NCI-H1694 (cell line): ENCODE measurements around the gene ZNF217.

Source experiments
- DNase-seq: peaks from one replicate; lab custom pipeline; 2025; lab: John Stamatoyannopoulos, UW

The ZNF217 gene

DNA sequence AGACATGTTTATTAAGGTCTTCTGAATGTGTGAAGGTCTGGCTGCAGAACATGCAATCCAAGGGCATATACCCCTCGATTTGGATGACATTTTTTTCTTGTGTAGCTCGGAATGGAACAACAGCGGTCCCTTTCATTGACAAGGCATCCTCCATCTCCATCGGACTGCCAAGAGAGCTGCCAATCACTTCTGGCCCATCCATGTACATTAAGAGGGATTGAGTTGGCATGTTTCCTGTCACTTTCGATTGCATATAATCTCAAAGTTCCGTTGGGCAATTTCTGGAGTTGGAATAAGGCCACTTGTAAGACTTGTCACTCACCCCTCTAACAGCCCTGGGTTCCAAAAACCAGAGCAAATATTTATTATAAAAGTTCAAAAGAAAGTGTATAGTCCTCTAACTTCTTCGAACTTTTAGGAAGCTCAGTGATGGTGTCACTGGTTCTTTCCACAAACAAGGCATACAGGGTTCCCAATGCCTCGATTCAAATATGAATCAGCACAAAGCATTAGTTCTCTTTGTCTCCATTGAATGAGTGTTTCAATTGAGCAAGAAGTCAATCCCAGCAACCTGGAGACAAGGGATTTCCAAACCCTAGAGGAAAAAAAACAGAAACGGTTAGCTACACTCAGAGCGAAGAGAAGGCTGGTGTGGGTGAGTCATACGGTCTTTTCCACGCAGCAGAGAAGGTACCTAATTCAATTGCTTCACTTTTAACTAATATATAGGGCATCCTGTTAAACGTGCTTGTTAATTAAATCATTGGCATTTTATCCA lies 10.9 kb downstream of the ZNF217 start:
- no peak for DNase-seq

DNA sequence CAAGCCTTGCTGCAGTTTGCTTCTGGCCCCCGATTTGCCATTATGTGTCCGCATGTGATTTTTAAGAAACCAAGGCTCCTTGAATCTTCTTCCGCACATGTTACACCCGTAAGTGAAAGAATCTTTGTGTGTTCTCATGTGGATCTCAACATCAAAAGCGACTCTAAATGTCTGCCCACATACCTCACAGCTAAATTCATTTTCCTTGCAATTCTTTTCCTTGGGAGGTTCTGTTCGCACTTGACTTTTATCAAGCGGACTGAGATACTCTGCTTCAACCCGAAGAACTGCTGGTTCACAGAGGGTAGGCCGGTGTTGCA lies 11.4 kb downstream of the ZNF217 start:
- DNase-seq: no peak

DNA sequence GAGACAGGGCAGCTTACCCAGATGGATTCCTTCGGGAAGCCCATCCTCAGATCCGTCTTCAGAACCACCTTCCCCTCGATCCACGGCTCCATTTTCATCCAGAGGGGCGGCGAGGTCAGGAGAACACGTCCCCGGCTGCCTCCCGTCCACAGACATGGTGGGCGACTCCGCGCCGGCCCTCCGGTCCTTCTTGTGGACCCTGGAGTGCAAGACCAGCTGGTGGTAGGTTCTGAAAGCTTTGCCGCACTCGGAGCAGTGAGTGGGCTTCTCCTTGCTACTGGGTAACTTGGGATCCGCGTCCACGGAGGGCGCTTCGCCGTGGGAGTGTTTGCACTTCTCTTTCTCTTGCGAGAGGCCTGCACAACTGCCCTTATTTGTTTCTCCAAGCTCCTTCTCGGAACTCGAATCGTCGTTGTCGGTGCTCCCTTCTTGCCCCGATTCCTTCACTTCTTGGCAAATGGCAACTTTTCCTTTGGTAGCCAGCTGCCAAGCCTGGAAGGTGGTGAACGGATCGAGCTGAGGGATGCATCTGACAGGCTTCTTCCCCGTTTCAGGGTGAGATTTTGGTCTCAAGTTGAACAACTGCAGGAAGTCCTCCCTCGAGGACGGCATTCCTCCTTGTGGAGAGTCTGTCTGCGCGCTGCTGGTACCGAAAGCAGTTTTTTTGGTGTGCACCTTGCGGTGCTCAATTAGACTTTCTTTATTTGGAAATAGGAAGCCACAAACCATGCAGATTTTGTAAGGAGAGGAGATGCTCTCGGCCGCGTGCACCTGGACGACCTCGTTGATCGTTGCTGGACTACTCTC lies 12.0 kb downstream of the ZNF217 start:
- DNase-seq: no peak

DNA sequence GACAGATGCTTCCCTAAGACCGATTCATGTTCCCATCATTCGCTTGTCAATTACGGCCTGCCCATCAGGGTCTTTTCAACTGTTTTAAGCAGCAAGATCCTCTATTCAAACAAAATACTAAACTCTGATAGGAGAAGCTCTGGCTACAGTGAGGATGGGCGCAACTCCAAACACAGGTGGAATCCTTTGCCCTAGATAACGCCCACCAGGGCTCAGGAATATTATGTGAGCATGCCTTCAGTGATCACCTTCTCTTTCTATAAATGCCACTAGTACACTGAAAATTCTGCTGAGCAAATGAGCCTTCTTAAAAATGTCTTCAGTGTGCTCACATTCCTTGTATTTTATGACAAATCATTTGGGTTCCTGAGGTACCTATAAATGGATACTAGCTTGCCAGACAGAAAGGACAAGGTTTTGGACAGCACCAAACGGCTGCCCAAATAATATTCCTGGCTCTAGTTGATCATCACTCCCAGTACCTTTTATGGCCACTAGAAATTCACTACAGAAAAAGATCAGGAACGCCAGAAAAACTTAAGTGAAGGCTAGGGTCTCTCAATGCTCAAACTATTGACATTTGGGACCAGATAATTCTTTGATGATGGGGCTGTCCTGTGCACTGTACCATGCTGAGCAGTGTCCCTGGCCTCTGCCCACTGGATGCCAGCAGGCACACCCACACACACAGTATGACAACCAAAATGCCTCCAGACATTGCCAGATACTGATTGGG lies 13.1 kb downstream of the ZNF217 start:
- DNase-seq: no peak

DNA sequence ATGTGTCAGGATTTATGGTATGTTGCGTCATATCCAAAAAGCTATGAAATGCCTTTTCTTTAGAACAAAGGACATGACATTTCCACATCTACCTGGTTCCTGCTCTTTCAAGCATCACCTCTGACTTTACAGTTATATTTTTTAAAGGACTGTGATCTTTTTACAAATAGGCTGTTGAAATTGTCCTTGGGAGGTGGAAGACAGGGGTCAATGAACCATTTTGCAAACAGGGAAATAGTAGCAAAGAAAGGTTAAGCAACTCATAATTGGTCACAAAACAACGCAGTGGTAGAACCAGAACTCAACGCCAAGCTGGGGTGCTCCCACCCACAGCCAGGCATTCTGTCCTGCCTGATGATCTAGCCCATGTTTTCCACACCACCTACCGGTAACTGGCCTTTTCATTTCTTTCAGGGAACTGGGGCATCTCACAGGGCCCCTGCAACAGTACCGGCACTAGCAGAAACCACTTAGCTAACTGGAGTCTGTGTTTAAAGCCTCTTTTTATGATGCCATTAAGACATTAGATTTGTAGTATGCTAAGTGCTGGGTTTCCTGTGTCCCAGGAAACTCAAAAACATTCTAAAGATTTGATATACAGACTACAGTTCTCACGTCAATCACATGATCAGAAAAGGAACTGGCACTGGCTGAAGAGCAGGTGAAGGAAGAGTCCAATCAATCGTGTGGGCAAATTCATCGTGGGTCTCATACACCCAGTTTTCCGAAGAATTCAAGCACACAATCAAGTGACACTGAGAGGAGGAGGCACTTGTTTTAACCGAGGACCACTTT lies 13.9 kb downstream of the ZNF217 start:
- DNase-seq: no peak

DNA sequence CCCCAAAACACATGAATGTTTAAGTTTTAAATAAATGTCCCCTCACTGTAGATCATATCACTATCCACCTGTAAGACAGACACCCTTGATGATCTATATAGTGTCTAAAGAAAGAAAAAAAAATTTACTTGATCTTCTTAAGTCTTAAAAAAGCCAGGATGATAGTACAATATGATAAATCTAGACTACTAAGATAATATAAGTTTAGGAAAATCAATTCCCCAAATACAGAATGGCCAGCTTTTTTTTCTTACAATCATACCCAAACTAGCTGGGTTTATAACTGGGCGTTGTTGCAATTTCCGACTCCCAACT lies 14.4 kb downstream of the ZNF217 start:
- no peak for DNase-seq

DNA sequence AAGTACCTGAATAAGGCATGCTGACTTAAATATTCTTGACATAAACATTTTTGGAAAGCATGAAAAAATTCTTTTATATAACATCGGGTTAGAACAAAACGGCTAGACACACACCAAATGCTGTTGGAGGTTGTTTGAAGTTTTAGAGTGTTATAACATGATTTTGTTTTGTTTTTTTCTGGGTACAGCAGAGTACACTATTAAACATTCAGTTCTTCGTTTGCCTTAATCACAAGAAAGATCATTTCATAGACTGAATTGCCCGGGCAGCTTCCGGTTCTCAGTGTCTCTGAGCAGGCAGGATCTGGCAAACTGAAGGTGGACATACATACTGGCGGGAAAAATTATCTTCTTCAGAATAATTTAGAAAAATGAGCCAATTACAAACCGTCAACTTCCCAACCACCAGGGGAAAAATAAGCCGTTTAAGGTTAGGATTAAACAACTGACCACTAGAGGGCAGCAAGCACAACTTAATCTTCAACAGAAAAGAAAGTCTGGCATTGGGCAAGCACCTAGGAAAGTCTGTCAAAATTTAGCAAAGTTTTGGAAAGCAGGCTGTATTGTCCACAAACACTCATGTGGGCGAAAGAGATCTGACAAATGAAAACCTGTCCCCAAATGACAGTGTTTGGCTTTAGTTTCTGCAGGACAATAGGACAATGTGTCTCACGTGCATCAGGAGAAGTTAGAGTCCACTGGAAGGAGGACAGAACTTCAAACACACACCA lies 15.0 kb downstream of the ZNF217 start:
- peak; percentile 78 for DNase-seq

DNA sequence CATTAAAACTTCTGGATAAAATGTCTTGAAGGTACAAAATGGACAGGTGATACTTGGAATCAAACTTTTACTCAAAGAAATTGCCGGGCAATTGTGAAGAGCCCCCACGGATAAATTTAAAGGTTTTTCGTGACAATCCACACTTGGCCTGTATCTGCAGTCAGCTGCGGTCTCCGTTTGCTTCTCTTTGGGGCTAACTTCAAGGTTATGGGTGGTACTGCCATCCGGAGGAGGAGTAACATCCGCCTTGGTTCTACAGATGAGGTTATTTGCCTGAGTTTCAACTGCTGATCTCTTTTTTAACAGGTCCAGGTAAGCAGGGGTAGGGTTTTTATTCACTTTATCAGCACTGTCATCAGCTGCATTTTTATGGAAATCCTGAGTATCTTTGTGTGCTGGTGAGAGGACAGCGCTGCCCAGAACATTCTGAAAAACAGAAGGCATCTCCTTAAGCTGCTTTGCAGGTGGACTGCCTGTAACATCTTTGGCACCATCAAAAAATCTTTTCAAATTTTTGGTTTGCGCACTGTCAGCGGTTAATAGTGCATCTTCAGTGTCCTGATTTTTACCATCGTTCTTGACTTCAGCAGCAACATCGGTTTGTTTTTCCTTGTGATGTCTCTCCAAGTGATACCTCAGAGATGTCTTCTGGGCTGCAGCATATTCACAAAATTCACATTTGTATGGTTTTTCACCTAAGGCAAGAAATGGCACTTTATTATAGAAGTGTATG lies 16.9 kb downstream of the ZNF217 start:
- no peak for DNase-seq

DNA sequence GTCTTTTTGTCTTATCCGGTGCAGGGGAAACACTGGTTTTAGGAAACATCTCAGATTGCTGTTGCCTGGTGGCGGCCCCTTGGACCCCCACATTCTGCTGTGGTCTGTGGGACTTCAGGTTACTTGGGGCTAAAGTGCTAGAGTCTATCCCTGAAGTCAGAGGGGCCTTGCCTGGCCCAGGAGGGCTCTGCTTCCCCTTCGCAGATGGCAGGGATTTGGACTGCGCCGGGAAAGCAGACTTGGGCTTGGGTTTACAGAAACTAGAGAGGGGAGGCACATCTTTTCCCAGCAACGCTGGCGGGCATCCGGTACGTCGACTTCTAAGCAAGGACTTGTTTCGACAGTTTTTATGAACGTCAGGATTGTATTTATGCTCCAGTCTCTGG lies 17.5 kb downstream of the ZNF217 start:
- DNase-seq: no peak

DNA sequence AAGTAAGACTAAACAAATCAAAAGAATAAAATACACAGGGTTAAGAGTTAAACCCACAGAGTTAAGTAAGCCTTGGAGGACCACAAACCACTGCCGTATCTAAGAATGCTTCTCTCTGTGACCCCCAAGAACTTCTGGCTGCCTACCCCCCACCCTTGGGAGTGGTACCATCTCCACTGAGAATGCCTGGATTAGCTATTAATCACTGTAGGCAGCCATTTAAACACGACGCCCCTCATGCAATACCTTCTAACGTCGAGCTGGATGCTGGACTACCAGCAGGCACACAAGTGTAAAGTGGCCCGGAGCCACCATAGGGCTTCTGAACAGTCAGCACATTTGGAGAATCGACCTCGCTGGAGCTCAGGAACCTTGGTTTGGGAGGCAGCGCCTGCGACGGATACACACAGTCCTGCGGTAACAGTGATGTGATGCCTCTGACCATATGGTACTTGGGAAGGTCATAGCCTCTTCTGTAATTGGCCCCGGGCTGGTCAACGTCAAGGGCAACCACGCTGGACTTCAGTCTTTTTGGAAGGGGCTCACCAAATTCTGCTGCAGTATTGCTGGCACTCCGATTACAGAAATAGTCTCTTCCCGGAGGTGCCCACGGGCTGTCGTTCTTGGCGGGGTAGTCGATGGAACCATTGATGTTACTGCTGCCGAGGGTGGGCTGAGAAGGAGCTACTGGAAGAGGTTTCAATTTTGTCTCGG lies 18.0 kb downstream of the ZNF217 start:
- no peak for DNase-seq

DNA sequence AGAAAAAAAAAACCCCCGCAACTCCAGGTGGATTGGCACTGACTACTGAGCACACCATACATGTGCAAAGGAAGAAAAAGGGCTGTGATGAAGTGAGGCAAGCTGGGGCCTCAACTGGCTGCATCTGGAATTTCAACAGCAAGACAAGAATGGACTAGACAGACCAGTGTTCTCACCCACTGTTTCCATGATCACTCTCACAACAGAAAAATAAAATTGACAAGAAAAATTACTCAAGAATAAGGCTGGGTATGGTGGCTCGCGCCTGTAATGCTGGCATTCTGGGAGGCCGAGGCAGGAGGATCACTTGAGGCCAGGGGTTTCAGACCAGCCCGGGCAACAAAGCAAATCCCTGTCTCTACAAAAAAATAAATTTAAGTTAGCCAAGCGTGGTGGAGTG lies 18.8 kb downstream of the ZNF217 start:
- DNase-seq: no peak

DNA sequence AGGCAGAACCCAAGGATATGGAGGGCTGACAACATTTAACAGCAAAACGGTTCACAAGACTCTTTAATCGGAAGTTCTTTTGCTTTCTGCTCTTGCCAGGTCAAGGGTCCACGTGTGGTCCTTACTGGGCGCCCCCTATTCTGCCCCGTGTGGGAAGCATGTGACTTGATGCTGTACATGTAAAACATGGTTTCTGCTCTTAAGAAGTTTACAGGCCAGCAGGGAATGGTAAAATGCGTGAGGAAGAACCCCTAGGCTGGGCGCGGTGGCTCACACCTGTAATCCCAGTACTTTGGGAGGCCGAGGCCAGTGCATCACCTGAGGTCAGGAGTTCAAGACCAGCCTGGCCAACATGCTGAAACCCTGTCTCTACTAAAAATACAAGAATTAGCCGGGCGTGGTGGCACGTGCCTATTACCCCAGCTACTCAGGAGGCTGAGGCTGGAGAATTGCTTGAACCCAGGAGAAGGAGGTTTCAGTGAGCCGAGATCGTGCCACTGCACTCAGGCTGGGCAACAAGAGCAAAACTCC lies 19.3 kb downstream of the ZNF217 start:
- no peak for DNase-seq

DNA sequence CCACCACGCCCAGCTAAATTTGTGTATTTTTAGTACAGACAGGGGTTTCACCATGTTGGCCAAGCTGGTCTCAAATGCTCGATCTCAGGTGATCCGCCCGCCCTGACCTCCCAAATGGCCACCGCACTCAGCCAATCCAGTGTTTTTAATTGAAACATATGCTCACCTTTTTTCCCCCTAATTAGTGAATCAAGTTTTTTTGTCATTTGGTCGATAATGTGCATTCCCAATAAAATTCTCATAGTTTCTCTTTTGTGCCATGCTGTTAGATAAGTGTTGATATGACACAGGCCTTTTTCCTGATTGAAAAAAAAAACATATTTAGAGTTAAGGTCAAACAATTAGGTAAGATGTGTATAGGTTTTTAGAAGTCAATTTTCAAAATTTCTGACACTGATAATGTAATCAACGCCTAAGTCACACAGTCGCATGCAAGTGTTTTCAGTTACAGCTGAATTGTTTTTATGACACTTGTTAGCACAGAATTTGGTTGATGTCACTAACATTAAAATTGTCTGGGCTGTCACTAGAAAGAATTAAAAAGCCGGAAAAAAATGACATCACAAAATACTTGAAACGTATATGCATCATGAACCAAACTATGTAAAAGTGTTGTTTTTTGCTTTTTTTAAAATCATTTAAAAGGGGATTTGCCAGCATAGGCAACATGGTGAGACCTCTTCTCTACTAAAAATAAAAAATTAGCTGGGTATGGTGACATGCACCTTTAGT lies 21.9 kb downstream of the ZNF217 start:
- DNase-seq: no peak

DNA sequence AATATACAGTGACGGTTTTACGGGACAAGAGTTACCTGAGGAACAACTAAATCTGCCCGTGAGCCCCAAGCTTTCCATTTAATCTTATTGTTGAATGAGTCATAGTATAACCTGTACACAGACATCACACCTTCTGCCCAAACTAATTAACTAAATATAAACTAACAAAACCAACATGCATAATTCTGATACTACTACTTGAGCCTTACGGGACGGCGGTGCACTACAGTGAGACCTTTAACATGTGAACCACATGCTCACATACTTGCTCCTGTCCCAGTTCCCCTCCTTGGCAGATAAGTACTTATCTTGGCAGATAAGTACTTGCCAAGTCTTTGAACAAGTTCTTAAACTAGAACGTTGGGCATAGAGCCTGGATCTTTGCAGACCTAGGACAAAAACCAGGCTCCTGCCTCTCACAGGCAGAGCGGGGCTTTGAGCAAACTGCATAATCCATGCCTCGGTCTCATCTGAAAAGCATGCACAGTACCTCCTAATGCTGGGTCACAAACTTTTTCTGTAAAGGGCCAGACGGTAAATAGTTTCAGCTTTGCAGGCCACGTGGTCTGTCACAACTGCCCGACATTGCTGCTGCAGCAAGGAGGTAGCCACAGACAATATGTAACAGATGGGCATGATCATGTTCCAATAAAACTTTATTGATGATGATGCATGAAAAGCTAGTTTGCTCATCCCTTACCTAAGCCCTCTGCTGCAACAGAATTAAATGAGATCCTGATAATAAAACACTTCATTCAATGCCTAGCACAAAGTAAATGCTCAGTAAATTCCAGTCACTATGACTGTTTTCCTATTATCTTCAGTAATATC lies 23.0 kb downstream of the ZNF217 start:
- no peak for DNase-seq

DNA sequence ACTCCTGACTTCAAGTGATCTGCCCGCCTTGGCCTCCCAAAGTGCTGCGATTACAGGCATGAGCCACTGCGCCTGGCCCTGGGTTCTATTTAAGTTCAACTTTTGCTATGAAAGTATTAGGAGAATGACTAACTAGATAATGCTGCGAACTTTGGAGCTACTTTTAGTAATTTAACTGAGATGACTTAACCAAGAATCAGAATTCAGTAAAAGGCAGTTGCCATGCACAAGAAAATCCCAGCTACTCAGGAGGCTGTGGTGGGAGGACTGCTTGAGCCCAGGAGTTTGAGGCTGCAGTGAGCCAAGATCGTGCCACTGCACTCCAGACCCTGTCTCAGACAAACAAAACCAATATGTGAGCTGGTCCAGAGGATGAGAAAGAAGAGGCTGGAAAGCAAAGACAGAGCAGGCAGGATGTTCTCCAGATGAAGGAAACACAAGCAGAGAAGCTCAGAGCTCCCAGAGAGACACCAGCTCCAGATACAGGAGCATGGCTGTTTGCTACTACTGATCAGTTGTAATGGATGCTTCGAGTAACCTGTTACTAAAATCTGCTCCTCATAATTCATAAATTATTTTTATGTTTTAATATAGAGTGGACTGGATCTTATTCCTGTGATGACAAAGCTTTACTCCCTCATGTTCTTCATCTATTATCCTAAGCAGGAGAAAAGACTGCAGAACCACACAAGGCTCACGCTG lies 23.9 kb downstream of the ZNF217 start:
- no peak for DNase-seq

DNA sequence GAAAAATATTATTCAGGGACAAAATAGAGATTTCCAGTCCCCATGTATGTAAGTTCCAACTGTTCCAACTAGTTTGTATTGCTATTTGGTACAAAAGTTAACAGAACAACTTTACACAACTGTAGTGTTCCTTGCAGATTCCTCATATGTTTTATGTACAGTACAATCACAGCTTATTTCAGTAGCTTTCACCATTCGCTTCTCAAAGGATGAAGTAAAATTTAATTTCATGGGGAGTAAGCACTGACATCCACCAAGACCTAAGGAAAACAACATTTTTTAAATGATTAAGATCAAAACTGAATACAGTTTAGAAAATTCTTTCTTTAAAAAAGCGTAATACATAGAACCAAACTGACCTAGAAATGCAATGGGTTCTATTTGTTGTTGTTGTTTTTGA lies 24.6 kb downstream of the ZNF217 start:
- DNase-seq: no peak

DNA sequence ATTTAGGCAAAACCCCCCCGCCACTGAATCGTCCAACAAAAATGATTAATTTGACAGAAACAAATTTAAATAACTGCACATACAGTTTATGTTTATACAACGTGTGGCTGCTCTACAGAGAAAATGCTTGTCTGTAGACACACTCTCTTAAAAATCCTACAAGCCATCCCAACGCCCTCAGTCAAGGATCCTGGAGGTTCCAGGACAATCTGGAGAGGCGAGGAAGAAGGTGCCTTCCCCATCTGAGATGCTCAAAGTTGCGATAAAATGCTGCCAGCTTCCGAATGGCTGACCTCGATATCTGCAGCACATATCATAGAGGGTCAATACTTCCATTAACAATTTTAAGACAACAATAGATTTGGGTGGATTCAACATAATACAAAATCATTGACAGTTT lies 25.3 kb downstream of the ZNF217 start:
- no peak for DNase-seq

DNA sequence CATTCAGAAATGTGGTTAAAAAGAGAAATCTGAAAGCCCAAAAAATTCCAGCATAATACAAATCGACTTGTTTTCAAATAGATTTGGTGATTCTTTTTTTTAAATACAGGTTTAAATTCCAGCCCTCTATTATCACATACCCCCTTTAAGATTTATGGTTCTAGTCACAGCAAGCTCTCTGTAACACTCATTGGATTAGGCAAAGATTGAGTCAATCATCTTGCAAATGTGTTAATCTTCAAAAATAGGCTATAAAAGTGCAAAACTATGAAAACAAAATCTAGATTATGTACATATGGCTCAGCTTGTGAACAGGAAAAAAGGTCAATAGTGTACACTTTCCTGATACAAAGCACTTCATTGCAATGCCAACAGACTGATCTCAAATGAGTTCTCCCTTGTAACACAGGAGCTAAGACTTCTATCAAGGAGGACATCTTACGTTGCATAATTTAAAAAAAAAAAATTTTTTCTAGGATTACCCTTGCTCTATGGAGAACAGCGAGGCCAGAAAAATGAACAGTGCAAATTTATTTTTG lies 26.2 kb downstream of the ZNF217 start:
- DNase-seq: no peak
